SKM-1 (cell line): ENCODE results near the gene CPXM2.

ENCODE experiments used
- DNase-seq: peaks from one replicate; lab custom pipeline; 2025; ENCODE audit not compliant: unreplicated experiment; lab: John Stamatoyannopoulos, UW

Gene CPXM2

GRCh38 chr10:123891144-123892071 is at the start of gene CPXM2:
Gene CPXM2, minus strand, starts transcription at chr10:123891807. Its CDS starts 148 bp downstream, at chr10:123891659.
- DNase-seq, result no peak

GRCh38 chr10:123939591-123939990 is 48.0 kb upstream of the CPXM2 start:
- no peak for DNase-seq

GRCh38 chr10:123938890-123939289 is 47.3 kb upstream of the CPXM2 start:
- DNase-seq, result no peak

GRCh38 chr10:123936426-123936825 is 44.8 kb upstream of the CPXM2 start:
- DNase-seq, result no peak

GRCh38 chr10:123935680-123936079 is 44.1 kb upstream of the CPXM2 start:
- no peak for DNase-seq

- no peak for DNase-seq
Measured at GRCh38 chr10:123934846-123935245, 43.2 kb upstream of the CPXM2 start.

GRCh38 chr10:123930340-123931001 is 38.9 kb upstream of the CPXM2 start:
- no peak for DNase-seq

- DNase-seq, result no peak
Measured at GRCh38 chr10:123929791-123930190, 38.2 kb upstream of the CPXM2 start.

- no peak for DNase-seq
Measured at GRCh38 chr10:123928427-123928826, 36.8 kb upstream of the CPXM2 start.

GRCh38 chr10:123926401-123927264 is 35.0 kb upstream of the CPXM2 start:
- no peak for DNase-seq

GRCh38 chr10:123922126-123922525 is 30.5 kb upstream of the CPXM2 start:
- no peak for DNase-seq

- no peak for DNase-seq
Measured at GRCh38 chr10:123916775-123917174, 25.2 kb upstream of the CPXM2 start.

GRCh38 chr10:123913688-123914268 is 22.2 kb upstream of the CPXM2 start:
- no peak for DNase-seq

GRCh38 chr10:123912871-123913270 is 21.3 kb upstream of the CPXM2 start:
- no peak for DNase-seq

- DNase-seq, result no peak
Measured at GRCh38 chr10:123912466-123912865, 20.9 kb upstream of the CPXM2 start.

- DNase-seq, result no peak
Measured at GRCh38 chr10:123911866-123912265, 20.3 kb upstream of the CPXM2 start.

- no peak for DNase-seq
Measured at GRCh38 chr10:123909866-123910265, 18.3 kb upstream of the CPXM2 start.

GRCh38 chr10:123909426-123909825 is 17.8 kb upstream of the CPXM2 start:
- no peak for DNase-seq

GRCh38 chr10:123908379-123908778 is 16.8 kb upstream of the CPXM2 start:
- DNase-seq, result no peak

GRCh38 chr10:123906884-123907652 is 15.5 kb upstream of the CPXM2 start:
- no peak for DNase-seq
